ENCODE data around the gene IGFBPL1.
"Not testable (repeated sequence)": the region's sequence is repeated elsewhere in the genome, so short reads cannot be mapped to it uniquely, and the experiment has no call there.

The IGFBPL1 gene

DNA sequence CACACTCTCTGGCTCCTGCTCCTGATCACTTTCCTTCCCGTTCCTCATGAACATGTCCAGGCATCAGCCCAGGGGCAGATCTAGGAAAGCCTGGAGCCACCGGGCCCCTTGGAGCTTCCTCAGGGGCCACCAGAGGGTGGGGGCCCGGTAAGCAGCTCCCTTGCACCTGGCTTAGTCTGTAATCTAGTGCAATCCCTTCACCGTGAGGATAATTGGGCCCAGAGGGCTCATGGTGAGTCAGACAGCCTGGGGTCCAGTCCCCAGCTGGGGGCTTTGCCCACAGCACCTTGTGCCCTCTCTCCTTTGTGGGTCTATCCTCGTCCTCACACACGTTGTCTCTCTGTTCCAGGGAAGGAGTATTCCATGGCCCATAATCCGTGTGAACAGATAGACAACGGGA is 42.1 kb downstream of the IGFBPL1 start:
- TF ChIP-seq, protein P1, sequence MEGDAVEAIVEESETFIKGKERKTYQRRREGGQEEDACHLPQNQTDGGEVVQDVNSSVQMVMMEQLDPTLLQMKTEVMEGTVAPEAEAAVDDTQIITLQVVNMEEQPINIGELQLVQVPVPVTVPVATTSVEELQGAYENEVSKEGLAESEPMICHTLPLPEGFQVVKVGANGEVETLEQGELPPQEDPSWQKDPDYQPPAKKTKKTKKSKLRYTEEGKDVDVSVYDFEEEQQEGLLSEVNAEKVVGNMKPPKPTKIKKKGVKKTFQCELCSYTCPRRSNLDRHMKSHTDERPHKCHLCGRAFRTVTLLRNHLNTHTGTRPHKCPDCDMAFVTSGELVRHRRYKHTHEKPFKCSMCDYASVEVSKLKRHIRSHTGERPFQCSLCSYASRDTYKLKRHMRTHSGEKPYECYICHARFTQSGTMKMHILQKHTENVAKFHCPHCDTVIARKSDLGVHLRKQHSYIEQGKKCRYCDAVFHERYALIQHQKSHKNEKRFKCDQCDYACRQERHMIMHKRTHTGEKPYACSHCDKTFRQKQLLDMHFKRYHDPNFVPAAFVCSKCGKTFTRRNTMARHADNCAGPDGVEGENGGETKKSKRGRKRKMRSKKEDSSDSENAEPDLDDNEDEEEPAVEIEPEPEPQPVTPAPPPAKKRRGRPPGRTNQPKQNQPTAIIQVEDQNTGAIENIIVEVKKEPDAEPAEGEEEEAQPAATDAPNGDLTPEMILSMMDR (IDR thresholded peaks at IDR 0.05; ENCODE audit: low read depth, low read length), result no peak
- H3K4me3 ChIP-seq (replicated peaks in 1 of 2; ENCODE audit: low read depth in 2 of 2, low read length in 2 of 2), result no peak overlapping the region
- no peak for DNase-seq (ENCODE audit: low read depth in 2 of 2)

DNA sequence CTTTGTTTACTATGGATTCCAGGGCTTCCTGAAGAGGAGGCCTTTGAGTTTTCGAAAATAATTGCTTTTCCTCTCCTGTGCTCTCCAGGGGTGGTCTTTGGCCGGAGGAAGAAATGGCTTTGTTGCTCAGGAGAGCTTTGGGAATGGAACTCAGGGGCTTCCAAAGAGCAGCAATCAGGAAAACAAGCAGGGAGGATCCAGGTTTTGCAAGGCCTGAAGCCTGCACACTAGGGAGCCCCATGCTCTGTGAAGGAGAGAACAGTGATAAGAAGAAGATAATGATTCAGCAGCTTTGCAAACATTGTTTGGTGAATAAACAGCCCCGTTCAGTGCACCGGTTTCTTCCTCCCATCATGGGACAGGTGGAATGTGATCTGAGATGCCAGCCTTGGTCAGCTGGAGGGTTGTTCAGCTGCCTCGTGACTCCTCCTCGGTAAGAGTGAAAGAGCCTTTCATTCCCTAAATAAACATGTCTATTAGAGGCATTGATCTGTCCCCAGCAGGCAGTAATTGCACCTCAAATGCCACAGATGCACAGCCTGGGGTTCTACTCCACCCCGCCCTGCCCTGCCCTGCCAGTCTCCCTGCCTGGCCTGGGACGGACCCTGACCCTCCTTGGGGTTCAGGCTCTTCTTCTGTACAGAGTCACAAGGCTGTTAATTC is 43.3 kb downstream of the IGFBPL1 start:
- no peak overlapping the region for H3K4me3 ChIP-seq (replicated peaks in 1 of 2; ENCODE audit: low read depth in 2 of 2, low read length in 2 of 2)
- TF ChIP-seq, protein P1 (IDR thresholded peaks at IDR 0.05; ENCODE audit: low read depth, low read length), result no peak
- DNase-seq (ENCODE audit: low read depth in 2 of 2), result no peak

DNA sequence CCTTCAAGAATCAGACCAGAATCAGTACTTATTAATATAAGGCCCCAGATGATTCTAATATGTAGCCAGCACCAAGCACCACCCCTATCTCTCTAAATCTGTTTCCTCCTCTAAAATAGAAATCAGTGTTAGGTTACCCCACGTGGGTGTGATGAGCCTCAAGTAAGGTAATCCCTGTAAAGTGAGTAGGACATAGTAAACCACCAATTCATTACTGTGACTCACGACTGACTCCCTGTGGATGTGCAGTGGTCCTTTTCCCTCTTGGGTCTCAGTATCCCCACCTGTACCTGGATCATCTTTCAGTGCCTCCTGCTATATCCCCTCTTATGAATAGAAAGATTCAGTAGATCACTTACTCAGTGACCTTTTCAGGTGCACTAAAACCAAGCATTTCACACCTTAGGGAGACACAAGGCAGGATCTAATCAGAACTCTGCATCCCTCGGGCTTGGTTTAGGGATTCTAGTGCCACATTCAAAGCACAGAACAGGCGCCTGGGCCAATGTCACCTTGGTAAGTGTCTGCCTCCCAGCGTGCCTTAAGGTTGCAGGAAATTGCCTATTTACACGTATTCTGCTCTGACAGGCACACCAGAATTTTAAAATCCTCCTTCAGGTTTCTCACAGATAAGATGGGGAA is 43.9 kb downstream of the IGFBPL1 start:
- H3K4me3 ChIP-seq (replicated peaks in 1 of 2; ENCODE audit: low read depth in 2 of 2, low read length in 2 of 2), result no peak overlapping the region
- TF ChIP-seq, protein P1 (IDR thresholded peaks at IDR 0.05; ENCODE audit: low read depth, low read length), result no peak
- no peak for DNase-seq (ENCODE audit: low read depth in 2 of 2)

DNA sequence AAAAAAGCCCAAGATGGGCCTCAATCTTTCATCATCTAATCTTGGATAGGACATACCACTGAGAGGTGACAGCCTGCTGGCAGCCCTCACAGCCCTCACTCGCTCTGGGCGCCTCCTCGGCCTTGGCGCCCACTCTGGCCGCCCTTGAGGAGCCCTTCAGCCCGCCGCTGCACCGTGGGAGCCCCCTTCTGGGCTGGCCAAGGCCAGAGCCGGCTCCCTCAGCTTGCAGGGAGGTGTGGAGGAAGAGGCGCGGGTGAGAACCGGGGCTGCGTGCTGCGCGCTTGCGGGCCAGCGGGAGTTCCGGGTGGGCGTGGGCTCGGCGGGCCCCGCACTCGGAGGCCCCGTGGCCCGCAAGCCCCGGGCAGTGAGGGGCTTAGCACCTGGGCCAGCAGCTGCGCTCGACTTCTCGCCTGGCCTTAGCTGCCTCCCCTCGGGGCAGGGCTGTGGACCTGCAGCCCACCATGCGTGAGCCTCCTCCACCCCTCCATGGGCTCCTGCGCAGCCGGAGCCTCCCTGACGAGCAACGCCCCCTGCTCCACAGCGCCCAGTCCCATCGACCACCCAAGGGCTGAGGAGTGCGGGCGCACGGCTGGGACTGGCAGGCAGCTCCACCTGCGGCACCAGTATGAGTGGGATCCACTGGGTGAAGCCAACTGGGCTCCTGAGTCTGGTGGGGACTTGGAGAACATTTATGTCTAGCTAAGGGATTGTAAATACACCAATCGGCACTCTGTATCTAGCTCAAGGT is 46.7 kb downstream of the IGFBPL1 start:
- not testable (repeated sequence) for DNase-seq (ENCODE audit: low read depth in 2 of 2); H3K4me3 ChIP-seq (replicated peaks in 1 of 2; ENCODE audit: low read depth in 2 of 2, low read length in 2 of 2)

DNA sequence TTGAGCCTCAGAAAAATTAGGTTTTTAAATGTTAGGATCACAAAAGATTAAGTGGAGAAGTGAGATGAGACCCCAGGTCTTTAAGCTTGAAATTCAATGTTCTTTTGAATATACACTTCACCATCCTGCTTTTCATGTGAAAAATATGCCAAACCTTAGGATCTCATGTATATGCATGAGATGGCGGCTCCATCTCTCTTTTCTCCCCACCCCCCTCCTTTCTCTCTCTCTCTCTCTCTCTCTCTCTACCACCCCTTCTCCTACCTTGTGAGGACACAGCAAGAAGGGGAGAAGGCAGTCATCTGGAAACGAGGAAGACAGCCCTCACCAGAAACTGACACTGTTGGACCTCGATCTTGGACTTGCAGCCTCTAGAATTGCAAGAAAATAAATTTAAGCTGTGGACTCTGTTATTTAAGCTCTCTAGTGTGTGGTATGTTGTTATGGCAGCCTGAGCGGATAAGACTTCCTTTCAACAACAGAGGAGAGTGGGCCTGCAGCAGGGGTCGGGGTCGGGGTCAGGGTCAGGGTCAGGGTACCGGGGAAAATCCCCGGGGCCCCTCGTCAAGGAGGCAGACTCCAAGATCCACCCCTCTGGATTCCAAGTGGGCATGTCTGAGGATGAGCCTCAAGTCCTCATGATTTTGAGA is 48.1 kb downstream of the IGFBPL1 start:
- no peak overlapping the region for H3K4me3 ChIP-seq (replicated peaks in 1 of 2; ENCODE audit: low read depth in 2 of 2, low read length in 2 of 2)
- no peak for DNase-seq (ENCODE audit: low read depth in 2 of 2)
- TF ChIP-seq, protein P1 (IDR thresholded peaks at IDR 0.05; ENCODE audit: low read depth, low read length), result no peak

DNA sequence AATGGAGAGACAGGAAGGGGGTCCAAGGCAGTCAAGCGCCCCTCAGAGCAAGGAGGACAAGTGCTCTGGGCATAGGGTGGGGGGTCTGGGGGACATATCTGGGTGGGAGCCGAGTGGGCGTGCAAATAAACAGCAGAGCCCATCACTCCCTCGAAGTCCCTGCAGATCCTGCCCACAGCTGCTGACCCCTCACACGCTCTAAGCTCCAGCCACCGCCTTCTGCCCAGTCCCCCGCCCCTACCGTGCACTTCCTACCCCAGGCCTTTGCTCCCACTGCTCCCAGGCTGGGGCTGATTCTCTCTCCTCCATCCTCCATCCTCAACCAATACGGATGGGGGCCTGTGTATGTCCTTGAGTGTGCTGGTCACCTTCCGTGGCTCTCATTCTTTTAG is 48.7 kb downstream of the IGFBPL1 start:
- H3K4me3 ChIP-seq (replicated peaks in 1 of 2; ENCODE audit: low read depth in 2 of 2, low read length in 2 of 2), result no peak overlapping the region
- DNase-seq (ENCODE audit: low read depth in 2 of 2), result no peak
- TF ChIP-seq, protein P1 (IDR thresholded peaks at IDR 0.05; ENCODE audit: low read depth, low read length), result no peak

Data from cardiac fibroblast (primary cell).